SU-DHL-6 (cell line): Measurements from ENCODE around the gene STK38L.

Experiments
- H2AFZ ChIP-seq: fragments of 200-600 bp; sonication (generic); 2 replicates; pipeline ENCODE4 v1.6.1; 2014; ENCODE audit warnings: low read depth, mild to moderate bottlenecking, moderate library complexity, mixed read lengths, antibody characterized with exemption, low read length; ENCODE audit not compliant: severe bottlenecking
- H3F3A ChIP-seq: fragments of 200-600 bp; shearing (Covaris generic); 2 replicates; pipeline ENCODE4 v1.6.0; 2016; ENCODE audit warnings: antibody characterized with exemption, mild to moderate bottlenecking; ENCODE audit not compliant: insufficient read depth
- H3K27ac ChIP-seq: fragments of 200-600 bp; sonication (generic); 2 replicates; pipeline ENCODE4 v1.5.1; 2016; ENCODE audit warnings: low read depth, mild to moderate bottlenecking, low read length, moderate library complexity, mixed read lengths
- H3K27me3 ChIP-seq: fragments of 200-600 bp; sonication (generic), shearing (Covaris generic); 2 replicates; pipeline ENCODE4 v1.6.0; 2014; ENCODE audit warnings: mild to moderate bottlenecking, low read length
- H3K36me3 ChIP-seq: fragments of 200-600 bp; sonication (generic); 2 replicates; pipeline ENCODE4 v1.6.1; 2014; ENCODE audit warnings: mild to moderate bottlenecking, low read length, mixed read lengths
- H3K4me2 ChIP-seq: fragments of 300-600, 200-600 bp; shearing (Covaris generic), sonication (generic); 2 replicates; pipeline ENCODE4 v1.6.0; 2014; ENCODE audit warnings: low read length, low read depth, mild to moderate bottlenecking; ENCODE audit not compliant: poor library complexity, severe bottlenecking
- H3K4me3 ChIP-seq: fragments of 200-600 bp; sonication (generic); 2 replicates; pipeline ENCODE4 v1.5.1; 2014; ENCODE audit warnings: antibody characterized with exemption, low read length, mild to moderate bottlenecking, mixed read lengths; ENCODE audit not compliant: insufficient read depth, poor library complexity, severe bottlenecking
- H3K79me2 ChIP-seq: fragments of 200-600 bp; sonication (generic); 2 replicates; pipeline ENCODE4 v1.6.1; 2014; ENCODE audit warnings: mild to moderate bottlenecking, low read length, moderate library complexity; ENCODE audit not compliant: insufficient read depth
- H3K9ac ChIP-seq: fragments of 200-600 bp; sonication (generic); 2 replicates; pipeline ENCODE4 v1.7.0; 2014; ENCODE audit warnings: mild to moderate bottlenecking, low read length
- H3K9me2 ChIP-seq: fragments of 200-600 bp; sonication (generic); replicated peaks from 2 replicates; pipeline ENCODE4 v1.6.1; 2014; ENCODE audit warnings: low read length; ENCODE audit not compliant: insufficient read depth
- H3K9me3 ChIP-seq: fragments of 200-600 bp; sonication (generic); 2 replicates; pipeline ENCODE4 v1.6.1; 2014; ENCODE audit warnings: low read length, mixed read lengths; ENCODE audit not compliant: insufficient read depth
- H4K20me1 ChIP-seq: fragments of 200-600 bp; sonication (generic); 2 replicates; pipeline ENCODE4 v1.6.1; 2014; ENCODE audit warnings: low read depth, mild to moderate bottlenecking, antibody characterized with exemption, low read length, moderate library complexity, mixed read lengths
- CTCF ChIP-seq: fragments of 200-600 bp; sonication (generic); IDR thresholded peaks from one replicate; pipeline ENCODE4 v1.5.1; 2017; ENCODE audit warnings: antibody characterized with exemption, mild to moderate bottlenecking, low read length, moderate library complexity; ENCODE audit not compliant: insufficient read depth, poor library complexity, severe bottlenecking
- EZH2phosphoT487 ChIP-seq: fragments of 200-600 bp; sonication (generic), shearing (Covaris generic); conservative IDR thresholded peaks from 2 replicates; pipeline ENCODE4 v1.6.1; 2018; ENCODE audit warnings: mild to moderate bottlenecking, antibody characterized with exemption, low read length, moderate library complexity, mixed read lengths

The STK38L gene

DNA sequence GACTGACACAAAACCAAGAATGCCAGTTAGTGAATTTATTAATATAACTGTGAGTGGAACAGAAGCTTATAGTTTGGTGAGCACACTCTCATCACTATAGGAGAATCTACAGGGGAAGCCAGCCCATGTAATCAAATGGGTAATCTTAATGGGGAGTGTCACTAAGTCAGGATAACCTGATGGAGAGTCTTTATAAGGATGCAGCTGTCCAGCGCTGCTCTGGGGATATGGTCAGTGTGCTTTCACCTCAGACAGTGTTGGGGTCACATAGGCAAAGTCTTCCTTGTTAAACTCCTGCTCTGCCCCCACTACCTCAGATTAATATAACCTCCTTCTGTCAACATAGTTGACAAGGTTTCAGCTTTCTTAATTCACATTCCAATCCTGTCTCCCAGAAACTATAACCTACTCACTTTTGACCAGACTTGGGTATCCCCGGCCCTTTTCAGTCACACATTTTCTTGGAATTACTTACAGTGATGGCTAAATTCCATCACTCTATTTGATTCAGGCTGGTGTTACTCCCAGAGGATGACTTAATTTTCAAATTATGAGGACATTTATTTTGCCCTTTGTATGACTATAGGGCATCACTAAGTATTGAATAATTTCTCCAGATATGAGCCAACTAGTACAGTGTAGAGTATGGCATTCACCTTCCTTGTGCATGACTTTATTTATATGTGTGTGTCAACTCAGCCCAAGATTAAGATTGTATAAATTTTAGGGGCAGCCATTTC lies 13.2 kb downstream of the STK38L start:
- Histone ChIP-seq H3K79me2 (no peaks in the 10 kb centered on the region), H3K9me3 (no peaks in the 10 kb centered on the region), H3K9ac (no peak overlapping the region), H3F3A (no peaks in the 10 kb centered on the region), H4K20me1 (no peaks in the 10 kb centered on the region), H3K27ac (no peak overlapping the region), H3K9me2 (no peaks in the 10 kb centered on the region), H2AFZ (no peak overlapping the region), H3K36me3 (no peaks in the 10 kb centered on the region), H3K4me2 (no peak overlapping the region), H3K27me3 (no peaks in the 10 kb centered on the region), H3K4me3 (no peak overlapping the region)
- no peak for TF ChIP-seq CTCF
- TF ChIP-seq EZH2phosphoT487: no peak

GRCh38 chr12:27260746-27261145 lies 16.7 kb downstream of the STK38L start:
- no peak overlapping the region for H3K4me3 ChIP-seq
- H3K9me3 ChIP-seq: no peaks in the 10 kb centered on the region
- H2AFZ ChIP-seq: no peak overlapping the region
- no peaks in the 10 kb centered on the region for H3F3A ChIP-seq
- no peaks in the 10 kb centered on the region for H3K79me2 ChIP-seq
- H3K27me3 ChIP-seq: no peaks in the 10 kb centered on the region
- no peaks in the 10 kb centered on the region for H3K9me2 ChIP-seq
- H4K20me1 ChIP-seq: no peaks in the 10 kb centered on the region
- H3K36me3 ChIP-seq: no peaks in the 10 kb centered on the region
- no peak for TF ChIP-seq CTCF
- H3K27ac ChIP-seq: no peak overlapping the region
- no peak overlapping the region for H3K4me2 ChIP-seq
- H3K9ac ChIP-seq: no peak overlapping the region

- H3K9me2 ChIP-seq: no peaks in the 10 kb centered on the region
- no peaks in the 10 kb centered on the region for H3K36me3 ChIP-seq
- H3K4me3 ChIP-seq: no peak overlapping the region
- no peaks in the 10 kb centered on the region for H3K27me3 ChIP-seq
- TF ChIP-seq EZH2phosphoT487 (no peak), CTCF (no peak)
- H3K27ac ChIP-seq: no peak overlapping the region
- no peaks in the 10 kb centered on the region for H3K9me3 ChIP-seq
- no peaks in the 10 kb centered on the region for H3F3A ChIP-seq
- no peak overlapping the region for H2AFZ ChIP-seq
- H3K4me2 ChIP-seq: no peak overlapping the region
- no peak overlapping the region for H3K9ac ChIP-seq
- H3K79me2 ChIP-seq: no peaks in the 10 kb centered on the region
- H4K20me1 ChIP-seq: no peaks in the 10 kb centered on the region
Measured at GRCh38 chr12:27261866-27262265, 17.8 kb downstream of the STK38L start.

- Histone ChIP-seq H3K9ac (no peak overlapping the region), H3K4me3 (no peak overlapping the region), H3K4me2 (no peak overlapping the region), H3K27me3 (no peaks in the 10 kb centered on the region), H3K9me3 (no peaks in the 10 kb centered on the region), H3K9me2 (no peaks in the 10 kb centered on the region), H3K79me2 (no peaks in the 10 kb centered on the region), H4K20me1 (no peaks in the 10 kb centered on the region), H3K27ac (no peak overlapping the region), H3F3A (no peaks in the 10 kb centered on the region), H3K36me3 (no peaks in the 10 kb centered on the region), H2AFZ (no peak overlapping the region)
- TF ChIP-seq CTCF: no peak
- no peak for TF ChIP-seq EZH2phosphoT487
Measured at GRCh38 chr12:27270148-27270547, 26.1 kb downstream of the STK38L start.
